Measurements from ENCODE around the gene PIF1. TPM values are rescaled to one million over a fixed set of nuclear protein-coding genes. Genes with fewer than 3 reads are reported as not detected.

Gene PIF1
- total RNA-seq, 1 donor, result 6.2 TPM

DNA sequence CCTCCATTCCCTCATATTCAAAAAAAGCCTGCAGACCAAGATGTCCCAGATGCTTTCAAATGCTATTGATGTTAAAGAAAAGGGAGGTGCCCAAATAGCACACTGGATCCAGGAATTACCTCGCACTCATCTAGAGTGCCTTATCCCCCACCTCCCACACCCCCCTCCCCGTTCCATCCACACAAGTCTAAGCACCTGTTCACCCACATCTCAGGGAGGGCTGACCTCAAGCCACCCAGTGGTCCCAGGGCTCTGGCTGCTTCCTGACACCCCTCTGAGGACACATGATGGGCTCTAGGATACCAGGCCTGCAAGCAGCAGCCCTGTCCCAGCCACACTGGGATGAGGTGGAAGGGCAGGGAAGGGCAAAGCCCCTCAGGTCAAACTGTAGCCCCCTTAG, 54.8 kb downstream of the PIF1 start:
- H2AFZ ChIP-seq (ENCODE audit: low read length), result no peak overlapping the region
- H3K4me2 ChIP-seq (ENCODE audit: insufficient read depth, low read length), result no peak overlapping the region
- peak; percentile 10 for DNase-seq (ENCODE audit: insufficient read length, low spot score, missing footprints)
- H3K27me3 ChIP-seq (ENCODE audit: insufficient read depth, low read length), result peaks cover 15% of the 10 kb centered on the region
- H3K9me3 ChIP-seq (ENCODE audit: low read depth, low read length), result no peaks in the 10 kb centered on the region
- no peaks in the 10 kb centered on the region for H3K79me2 ChIP-seq (ENCODE audit: insufficient read depth, low read length)
- TF ChIP-seq, protein P1, sequence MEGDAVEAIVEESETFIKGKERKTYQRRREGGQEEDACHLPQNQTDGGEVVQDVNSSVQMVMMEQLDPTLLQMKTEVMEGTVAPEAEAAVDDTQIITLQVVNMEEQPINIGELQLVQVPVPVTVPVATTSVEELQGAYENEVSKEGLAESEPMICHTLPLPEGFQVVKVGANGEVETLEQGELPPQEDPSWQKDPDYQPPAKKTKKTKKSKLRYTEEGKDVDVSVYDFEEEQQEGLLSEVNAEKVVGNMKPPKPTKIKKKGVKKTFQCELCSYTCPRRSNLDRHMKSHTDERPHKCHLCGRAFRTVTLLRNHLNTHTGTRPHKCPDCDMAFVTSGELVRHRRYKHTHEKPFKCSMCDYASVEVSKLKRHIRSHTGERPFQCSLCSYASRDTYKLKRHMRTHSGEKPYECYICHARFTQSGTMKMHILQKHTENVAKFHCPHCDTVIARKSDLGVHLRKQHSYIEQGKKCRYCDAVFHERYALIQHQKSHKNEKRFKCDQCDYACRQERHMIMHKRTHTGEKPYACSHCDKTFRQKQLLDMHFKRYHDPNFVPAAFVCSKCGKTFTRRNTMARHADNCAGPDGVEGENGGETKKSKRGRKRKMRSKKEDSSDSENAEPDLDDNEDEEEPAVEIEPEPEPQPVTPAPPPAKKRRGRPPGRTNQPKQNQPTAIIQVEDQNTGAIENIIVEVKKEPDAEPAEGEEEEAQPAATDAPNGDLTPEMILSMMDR (IDR thresholded peaks at IDR 0.05; ENCODE audit: extremely low read depth, low read depth, low read length), result no peak
- H3K4me1 ChIP-seq (ENCODE audit: insufficient read depth, low read length), result no peaks in the 10 kb centered on the region
- H4K20me1 ChIP-seq (ENCODE audit: insufficient read depth, low read length), result no peaks in the 10 kb centered on the region
- H3K27ac ChIP-seq (ENCODE audit: low read depth, low read length), result no peak overlapping the region
- no peak overlapping the region for H3K4me3 ChIP-seq (ENCODE audit: insufficient read depth, low read length)
- H3K36me3 ChIP-seq (ENCODE audit: insufficient read depth, low read length), result no peaks in the 10 kb centered on the region

DNA sequence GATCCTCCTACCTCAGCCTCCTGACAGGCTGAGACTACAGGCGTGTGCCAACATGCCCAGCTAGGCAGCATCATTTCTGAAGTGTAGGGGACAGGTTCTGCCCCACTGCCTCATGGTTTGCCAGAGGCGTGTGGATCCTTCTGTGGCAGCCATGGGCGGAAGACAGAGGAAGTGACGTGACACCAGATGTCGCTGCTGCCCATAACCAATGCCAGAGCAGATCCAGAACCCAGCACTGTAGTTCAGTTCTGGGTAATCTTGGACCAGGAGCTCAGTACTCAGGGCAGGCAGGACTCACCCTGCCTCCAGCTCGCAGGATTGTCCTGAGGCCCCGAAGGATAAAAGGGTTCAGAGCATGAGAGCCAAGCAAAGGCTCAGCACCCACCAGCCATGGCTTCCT, 58.2 kb downstream of the PIF1 start:
- no peaks in the 10 kb centered on the region for H3K4me1 ChIP-seq (ENCODE audit: insufficient read depth, low read length)
- no peaks in the 10 kb centered on the region for H3K27me3 ChIP-seq (ENCODE audit: insufficient read depth, low read length)
- H2AFZ ChIP-seq (ENCODE audit: low read length), result no peak overlapping the region
- H3K9me3 ChIP-seq (ENCODE audit: low read depth, low read length), result no peaks in the 10 kb centered on the region
- peak; percentile 59 for DNase-seq (ENCODE audit: insufficient read length, low spot score, missing footprints)
- H3K4me2 ChIP-seq (ENCODE audit: insufficient read depth, low read length), result no peak overlapping the region
- H3K79me2 ChIP-seq (ENCODE audit: insufficient read depth, low read length), result no peaks in the 10 kb centered on the region
- no peaks in the 10 kb centered on the region for H3K36me3 ChIP-seq (ENCODE audit: insufficient read depth, low read length)
- no peak overlapping the region for H3K4me3 ChIP-seq (ENCODE audit: insufficient read depth, low read length)
- no peak overlapping the region for H3K27ac ChIP-seq (ENCODE audit: low read depth, low read length)
- TF ChIP-seq, protein P1 (IDR thresholded peaks at IDR 0.05; ENCODE audit: extremely low read depth, low read depth, low read length), result no peak
- no peaks in the 10 kb centered on the region for H4K20me1 ChIP-seq (ENCODE audit: insufficient read depth, low read length)

DNA sequence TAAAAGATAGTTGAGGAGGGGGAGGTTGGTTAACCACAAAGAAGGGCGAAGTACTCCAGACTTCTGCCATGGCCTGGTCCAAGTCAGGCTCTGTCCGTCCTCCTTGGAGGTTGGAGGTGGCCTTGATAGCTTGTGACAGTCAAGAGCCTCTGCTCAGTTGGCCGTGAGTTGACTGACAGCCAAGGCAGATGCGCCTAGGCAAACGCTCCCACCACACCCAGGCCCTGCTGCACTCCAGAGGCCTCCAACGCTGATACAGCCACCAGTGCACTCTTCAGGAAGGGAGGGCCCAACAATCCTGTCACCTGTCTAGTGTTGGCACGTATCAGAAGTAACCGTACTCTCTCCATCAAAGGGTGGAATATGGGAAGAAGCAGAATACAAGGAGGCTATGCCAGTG, 59.4 kb downstream of the PIF1 start:
- Histone ChIP-seq H3K27me3 (ENCODE audit: insufficient read depth, low read length) (no peaks in the 10 kb centered on the region), H3K9me3 (ENCODE audit: low read depth, low read length) (no peaks in the 10 kb centered on the region), H3K36me3 (ENCODE audit: insufficient read depth, low read length) (no peaks in the 10 kb centered on the region), H3K4me2 (ENCODE audit: insufficient read depth, low read length) (no peak overlapping the region), H2AFZ (ENCODE audit: low read length) (no peak overlapping the region), H3K4me3 (ENCODE audit: insufficient read depth, low read length) (no peak overlapping the region), H4K20me1 (ENCODE audit: insufficient read depth, low read length) (no peaks in the 10 kb centered on the region), H3K27ac (ENCODE audit: low read depth, low read length) (no peak overlapping the region), H3K79me2 (ENCODE audit: insufficient read depth, low read length) (no peaks in the 10 kb centered on the region), H3K4me1 (ENCODE audit: insufficient read depth, low read length) (no peaks in the 10 kb centered on the region)
- TF ChIP-seq, protein P1 (IDR thresholded peaks at IDR 0.05; ENCODE audit: extremely low read depth, low read depth, low read length), result no peak
- DNase-seq (ENCODE audit: insufficient read length, low spot score, missing footprints), result no peak

Other genes starting within 250 kb of the PIF1 start
- 0.29 TPM in 1 of 2 replicates, not detected in the other for gene RBPMS2, start 50.1 kb downstream of the PIF1 start, total RNA-seq
- gene PLEKHO2, start 16.3 kb upstream of the PIF1 start, total RNA-seq, result 38.3 and 41.6 TPM in 2 replicates
- gene ANKDD1A, start 86.3 kb upstream of the PIF1 start, total RNA-seq, result 3.8 and 6.2 TPM in 2 replicates
- gene SPG21, start 164.3 kb upstream of the PIF1 start, total RNA-seq, result 142 and 164 TPM in 2 replicates
- 24.5 and 31.8 TPM in 2 replicates for gene MTFMT, start 204.0 kb upstream of the PIF1 start, total RNA-seq
- gene SLC51B, start 219.7 kb upstream of the PIF1 start, total RNA-seq, result not detected in 2 replicates
- under 0.01 and 0.36 TPM in 2 replicates for gene RASL12, start 242.3 kb upstream of the PIF1 start, total RNA-seq

All from osteoblast (primary cell).